ENCODE data around the gene SPOP. TPM values are rescaled to one million over a fixed set of nuclear protein-coding genes. Genes with fewer than 3 reads are reported as not detected.

Gene SPOP
- total RNA-seq, 1 experiment from 2014 or later: 53.4 TPM

DNA sequence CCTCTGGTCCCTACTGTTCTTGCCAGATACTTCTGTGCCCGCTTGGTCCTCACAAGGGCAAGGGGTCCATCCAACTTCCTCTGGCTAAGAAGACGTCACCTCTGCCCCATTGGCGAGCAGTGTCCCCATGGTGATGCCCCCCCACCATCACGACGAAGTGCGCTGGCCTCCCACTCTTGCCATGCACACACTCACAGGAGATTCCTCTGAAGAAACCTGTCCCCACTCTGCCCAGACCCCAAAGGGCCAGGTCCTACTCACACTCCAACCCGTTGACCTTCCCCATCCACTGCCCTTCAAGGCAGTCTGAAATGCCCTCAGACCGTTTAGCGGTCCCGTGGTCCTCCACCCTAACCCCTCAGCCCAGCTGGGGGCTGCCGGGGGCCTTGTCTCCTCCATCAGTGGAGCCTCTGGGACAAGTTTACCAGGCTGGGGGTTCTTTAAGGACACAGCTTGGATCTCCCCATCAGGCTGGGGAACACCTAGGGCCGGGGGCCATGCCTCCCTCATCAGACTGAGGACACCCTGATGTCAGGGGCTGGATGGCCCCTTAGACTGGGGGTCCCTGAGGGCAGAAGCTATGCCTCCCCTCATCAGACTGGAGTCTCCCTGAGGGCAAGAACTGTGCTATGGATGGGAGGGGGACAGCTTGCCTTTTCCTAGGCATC, 95.7 kb downstream of the SPOP start:
- POLR2A ChIA-PET (ENCODE audit: low non-redundant PET): no interaction called here
- DNase-seq (ENCODE audit: low spot score): no peak

DNA sequence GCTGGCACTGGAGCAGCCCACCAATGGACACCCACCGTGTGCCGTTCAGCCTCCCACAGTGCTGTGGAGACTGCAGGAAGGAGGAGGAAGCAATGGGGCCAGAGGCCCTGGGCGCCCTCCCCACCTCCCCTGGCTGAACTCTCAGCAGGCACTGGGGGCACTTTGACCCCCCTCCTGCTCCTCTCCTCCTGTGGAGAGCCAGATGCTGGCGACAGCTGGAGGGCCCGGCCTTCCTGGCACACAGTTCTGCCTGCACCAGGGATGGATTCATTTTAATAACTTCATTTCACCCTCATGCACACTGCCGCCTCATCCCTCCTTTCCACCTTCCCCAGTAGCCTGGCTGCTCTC, 96.3 kb downstream of the SPOP start:
- no peaks in the 10 kb centered on the region for H3K36me3 ChIP-seq (ENCODE audit: insufficient read depth, low read length, poor library complexity, severe bottlenecking)
- no TSS peak for BruUV-seq (replicated peaks)
- no peak overlapping the region for H3K4me3 ChIP-seq (ENCODE audit: low read depth, low read length, poor library complexity, severe bottlenecking)
- H3K9me3 ChIP-seq (ENCODE audit: low read depth, low read length, poor library complexity, severe bottlenecking): no peaks in the 10 kb centered on the region
- peaks cover 10% of the 10 kb centered on the region for H3K27me3 ChIP-seq (replicated peaks; ENCODE audit: insufficient read depth, low read depth, low read length, poor library complexity)
- intact Hi-C loops (cut with micrococcal nuclease; ENCODE audit: unreplicated experiment): no loop called here
- H3K27ac ChIP-seq (ENCODE audit: low read depth, low read length, poor library complexity, severe bottlenecking): no peak overlapping the region
- DNase-seq (ENCODE audit: low spot score): no peak
- ChIA-PET POLR2A (ENCODE audit: low non-redundant PET) (no interaction called here), CTCF (no interaction called here)
- peaks cover 5% of the 10 kb centered on the region for H3K4me1 ChIP-seq (ENCODE audit: insufficient read depth, low read length, poor library complexity, severe bottlenecking)
- TF ChIP-seq, protein P1, sequence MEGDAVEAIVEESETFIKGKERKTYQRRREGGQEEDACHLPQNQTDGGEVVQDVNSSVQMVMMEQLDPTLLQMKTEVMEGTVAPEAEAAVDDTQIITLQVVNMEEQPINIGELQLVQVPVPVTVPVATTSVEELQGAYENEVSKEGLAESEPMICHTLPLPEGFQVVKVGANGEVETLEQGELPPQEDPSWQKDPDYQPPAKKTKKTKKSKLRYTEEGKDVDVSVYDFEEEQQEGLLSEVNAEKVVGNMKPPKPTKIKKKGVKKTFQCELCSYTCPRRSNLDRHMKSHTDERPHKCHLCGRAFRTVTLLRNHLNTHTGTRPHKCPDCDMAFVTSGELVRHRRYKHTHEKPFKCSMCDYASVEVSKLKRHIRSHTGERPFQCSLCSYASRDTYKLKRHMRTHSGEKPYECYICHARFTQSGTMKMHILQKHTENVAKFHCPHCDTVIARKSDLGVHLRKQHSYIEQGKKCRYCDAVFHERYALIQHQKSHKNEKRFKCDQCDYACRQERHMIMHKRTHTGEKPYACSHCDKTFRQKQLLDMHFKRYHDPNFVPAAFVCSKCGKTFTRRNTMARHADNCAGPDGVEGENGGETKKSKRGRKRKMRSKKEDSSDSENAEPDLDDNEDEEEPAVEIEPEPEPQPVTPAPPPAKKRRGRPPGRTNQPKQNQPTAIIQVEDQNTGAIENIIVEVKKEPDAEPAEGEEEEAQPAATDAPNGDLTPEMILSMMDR (conservative IDR thresholded peaks at IDR 0.05; ENCODE audit: low read depth, low read length): no peak
- no peak for TF ChIP-seq EZH2 (IDR thresholded peaks at IDR 0.05; ENCODE audit: borderline replicate concordance, low read depth, low read length, poor library complexity, severe bottlenecking)

More for the DNA sequence above, 95.7 kb downstream of the SPOP start:
- BruUV-seq (replicated peaks): no TSS peak
- H3K4me1 ChIP-seq (ENCODE audit: insufficient read depth, low read length, poor library complexity, severe bottlenecking): no peaks in the 10 kb centered on the region
- H3K9me3 ChIP-seq (ENCODE audit: low read depth, low read length, poor library complexity, severe bottlenecking): no peaks in the 10 kb centered on the region
- CTCF ChIA-PET: no interaction called here
- TF ChIP-seq EZH2 (IDR thresholded peaks at IDR 0.05; ENCODE audit: borderline replicate concordance, low read depth, low read length, poor library complexity, severe bottlenecking): no peak
- TF ChIP-seq, protein P1 (conservative IDR thresholded peaks at IDR 0.05; ENCODE audit: low read depth, low read length): no peak
- intact Hi-C loops (cut with micrococcal nuclease; ENCODE audit: unreplicated experiment): no loop called here
- no peak overlapping the region for H3K4me3 ChIP-seq (ENCODE audit: low read depth, low read length, poor library complexity, severe bottlenecking)
- H3K27me3 ChIP-seq (replicated peaks; ENCODE audit: insufficient read depth, low read depth, low read length, poor library complexity): peaks cover 5% of the 10 kb centered on the region
- H3K27ac ChIP-seq (ENCODE audit: low read depth, low read length, poor library complexity, severe bottlenecking): no peak overlapping the region
- no peaks in the 10 kb centered on the region for H3K36me3 ChIP-seq (ENCODE audit: insufficient read depth, low read length, poor library complexity, severe bottlenecking)

DNA sequence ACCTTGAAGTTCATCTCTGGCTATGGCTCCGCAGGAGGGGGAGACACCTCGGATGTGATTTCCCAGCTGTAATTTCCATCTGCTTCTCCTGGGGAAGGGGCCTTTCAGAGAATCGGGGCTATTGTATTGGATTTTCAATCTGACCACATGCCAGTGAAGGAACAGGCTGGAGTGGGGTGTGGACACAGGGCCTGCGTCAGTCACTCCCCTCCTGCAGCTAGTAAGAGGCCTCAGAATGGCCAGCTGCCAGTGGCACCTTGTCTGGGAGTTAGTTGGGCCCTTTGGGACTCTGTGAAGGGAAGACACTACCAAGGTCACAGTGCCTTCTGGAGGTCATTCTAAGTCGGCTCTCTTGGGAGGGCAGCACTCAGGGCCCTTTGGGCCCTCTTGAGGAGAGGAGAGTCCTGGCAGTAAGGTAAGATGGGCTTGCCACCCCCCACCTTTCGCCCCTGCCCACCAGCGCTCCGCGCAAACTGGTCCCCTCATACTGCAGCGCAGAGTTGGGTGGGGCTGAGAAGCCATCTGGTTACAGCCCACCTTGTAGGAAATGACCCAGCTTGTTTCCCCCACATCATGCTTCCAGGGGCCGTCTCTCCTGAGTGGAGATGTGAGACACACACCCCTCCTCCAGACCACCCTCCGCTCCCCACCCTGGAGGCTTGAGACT, 96.8 kb downstream of the SPOP start:
- ChIA-PET CTCF (interaction anchor here (0.7 kb wide), 1 partner anchor 342 kb away, joined by 4 read pairs; no protein-coding TSS in a partner anchor), POLR2A (ENCODE audit: low non-redundant PET) (no interaction called here)
- intact Hi-C loops (cut with micrococcal nuclease; ENCODE audit: unreplicated experiment): no loop called here

More for the DNA sequence above, 96.8 kb downstream of the SPOP start:
- no peak overlapping the region for H3K4me3 ChIP-seq (ENCODE audit: low read depth, low read length, poor library complexity, severe bottlenecking)
- H3K27me3 ChIP-seq (replicated peaks; ENCODE audit: insufficient read depth, low read depth, low read length, poor library complexity): peaks cover 10% of the 10 kb centered on the region
- BruUV-seq (replicated peaks): no TSS peak
- DNase-seq (ENCODE audit: low spot score): no peak
- H3K4me1 ChIP-seq (ENCODE audit: insufficient read depth, low read length, poor library complexity, severe bottlenecking): peaks cover 8% of the 10 kb centered on the region
- H3K9me3 ChIP-seq (ENCODE audit: low read depth, low read length, poor library complexity, severe bottlenecking): no peaks in the 10 kb centered on the region
- H3K36me3 ChIP-seq (ENCODE audit: insufficient read depth, low read length, poor library complexity, severe bottlenecking): no peaks in the 10 kb centered on the region
- TF ChIP-seq, protein P1 (conservative IDR thresholded peaks at IDR 0.05; ENCODE audit: low read depth, low read length): no peak
- no peak for TF ChIP-seq EZH2 (IDR thresholded peaks at IDR 0.05; ENCODE audit: borderline replicate concordance, low read depth, low read length, poor library complexity, severe bottlenecking)
- H3K27ac ChIP-seq (ENCODE audit: low read depth, low read length, poor library complexity, severe bottlenecking): no peak overlapping the region

All from A673 (cell line).